22Rv1 (cell line): Measurements from ENCODE around the gene NACC1.

Experiments used
- CTCF ChIP-seq: fragments of 450-650 bp; IDR thresholded peaks from 2 replicates; pipeline ENCODE4 v1.5.1; 2017; ENCODE audit warnings: mild to moderate bottlenecking
- ZFX ChIP-seq: fragments of 450-650 bp; IDR thresholded peaks from 2 replicates; pipeline ENCODE4 v1.6.1; 2017; ENCODE audit warnings: antibody characterized with exemption, borderline replicate concordance

- TF ChIP-seq CTCF (no peak), ZFX (no peak)
Observed at GRCh38 chr19:13122980-13123957, 5.2 kb downstream of the NACC1 start.
